ENCODE measurements around the gene E2F6. TPM values are rescaled to one million over a fixed set of nuclear protein-coding genes. Genes with fewer than 3 reads are reported as not detected.
A peak's percentile ranks its signal among the peaks of the same experiment; 100 is the strongest.

E2F6 gene
- total RNA-seq, 1 donor from 2014 or later, result 11.8 TPM

- no peak for ATAC-seq (ENCODE audit: low read depth)
- DNase-seq, result no peak
- no peak for TF ChIP-seq CTCF (IDR thresholded peaks at IDR 0.05)
- POLR2A ChIA-PET, result no interaction called here
- no peaks in the 10 kb centered on the region for H3K9me3 Mint-ChIP-seq
- H3K27ac Mint-ChIP-seq, result no peak overlapping the region
- intact Hi-C loops (cut with micrococcal nuclease), result loop anchor here (2.0 to 10.0 kb wide), 5 partner anchors 220 to 1250 kb away; partner anchors contain the start of genes PDIA6 and TRIB2
- no peak overlapping the region for H3K4me3 Mint-ChIP-seq
- no peaks in the 10 kb centered on the region for H3K27me3 Mint-ChIP-seq
- H3K36me3 Mint-ChIP-seq (ENCODE audit: low read depth), result peaks cover 14% of the 10 kb centered on the region
- CTCF ChIA-PET, result no interaction called here
- peaks cover 26% of the 10 kb centered on the region for H3K4me1 Mint-ChIP-seq
Observed at GRCh38 chr2:11467749-11468148, 1.8 kb upstream of the E2F6 start.

GRCh38 chr2:11467129-11467649 is 1.2 kb upstream of the E2F6 start:
- peaks cover 31% of the 10 kb centered on the region for H3K4me1 Mint-ChIP-seq
- intact Hi-C loops (cut with micrococcal nuclease), result loop anchor here (2.0 to 10.0 kb wide), 5 partner anchors 220 to 1250 kb away; partner anchors contain the start of genes PDIA6 and TRIB2
- no peak for DNase-seq
- H3K27me3 Mint-ChIP-seq, result no peaks in the 10 kb centered on the region
- peak overlapping the region; percentile 98 for H3K4me3 Mint-ChIP-seq
- CTCF ChIA-PET, result interaction anchor here (1.0 to 1.4 kb wide), 2 partner anchors 11 to 334 kb away, joined by 3 to 4 read pairs; a partner anchor contains a TSS
- peaks cover 14% of the 10 kb centered on the region for H3K36me3 Mint-ChIP-seq (ENCODE audit: low read depth)
- ATAC-seq (ENCODE audit: low read depth), result no peak
- H3K9me3 Mint-ChIP-seq, result no peaks in the 10 kb centered on the region
- no peak overlapping the region for H3K27ac Mint-ChIP-seq
- POLR2A ChIA-PET, result interaction anchor here (2.3 kb wide), 1 partner anchor 312 kb away, joined by 13 read pairs; the partner anchor contains the start of gene SLC66A3
- TF ChIP-seq CTCF (IDR thresholded peaks at IDR 0.05), result no peak

GRCh38 chr2:11466307-11467128 is 557 bp upstream of the E2F6 start:
- peaks cover 14% of the 10 kb centered on the region for H3K36me3 Mint-ChIP-seq (ENCODE audit: low read depth)
- H3K27ac Mint-ChIP-seq, result peak overlapping the region; percentile 89
- ATAC-seq (ENCODE audit: low read depth), result no peak
- H3K4me1 Mint-ChIP-seq, result peaks cover 31% of the 10 kb centered on the region
- POLR2A ChIA-PET, result interaction anchor here (1.1 to 2.3 kb wide), 3 partner anchors 287 to 333 kb away, joined by 3 to 13 read pairs (median 4); partner anchors contain the start of gene SLC66A3
- TF ChIP-seq CTCF (IDR thresholded peaks at IDR 0.05), result no peak
- DNase-seq, result no peak
- no peaks in the 10 kb centered on the region for H3K9me3 Mint-ChIP-seq
- H3K4me3 Mint-ChIP-seq, result peak overlapping the region; percentile 98
- no peaks in the 10 kb centered on the region for H3K27me3 Mint-ChIP-seq
- CTCF ChIA-PET, result interaction anchor here (1.0 to 1.5 kb wide), 5 partner anchors 10 to 333 kb away, joined by 3 to 4 read pairs (median 4); a partner anchor contains a TSS
- intact Hi-C loops (cut with micrococcal nuclease), result loop anchor here (1.0 to 10.0 kb wide), 6 partner anchors 221 to 1251 kb away; partner anchors contain the start of genes PDIA6 and TRIB2

GRCh38 chr2:11465110-11465484 is 864 bp downstream of the E2F6 start:
- H3K27me3 Mint-ChIP-seq, result no peaks in the 10 kb centered on the region
- H3K4me1 Mint-ChIP-seq, result peaks cover 31% of the 10 kb centered on the region
- H3K36me3 Mint-ChIP-seq (ENCODE audit: low read depth), result peaks cover 14% of the 10 kb centered on the region
- H3K4me3 Mint-ChIP-seq, result peak overlapping the region; percentile 98
- CTCF ChIA-PET, result interaction anchor here (0.9 to 1.6 kb wide), 4 partner anchors 12 to 632 kb away, joined by 3 to 4 read pairs (median 4); no protein-coding TSS in a partner anchor
- peak overlapping the region; percentile 89 for H3K27ac Mint-ChIP-seq
- H3K9me3 Mint-ChIP-seq, result no peaks in the 10 kb centered on the region
- intact Hi-C loops (cut with micrococcal nuclease), result loop anchor here (1.0 to 10.0 kb wide), 6 partner anchors 122 to 1252 kb away; partner anchors contain the start of genes PDIA6, SLC66A3 and TRIB2
- no peak for DNase-seq
- ATAC-seq (ENCODE audit: low read depth), result no peak
- no peak for TF ChIP-seq CTCF (IDR thresholded peaks at IDR 0.05)
- POLR2A ChIA-PET, result interaction anchor here (0.6 to 2.3 kb wide), 7 partner anchors 15 to 1394 kb away, joined by 3 to 13 read pairs (median 4); partner anchors contain the start of gene SLC66A3

- Mint-ChIP-seq H3K9me3 (no peaks in the 10 kb centered on the region), H3K36me3 (ENCODE audit: low read depth) (peaks cover 16% of the 10 kb centered on the region), H3K4me1 (peaks cover 18% of the 10 kb centered on the region), H3K27me3 (no peaks in the 10 kb centered on the region), H3K27ac (no peak overlapping the region), H3K4me3 (no peak overlapping the region)
- CTCF ChIA-PET, result no interaction called here
- intact Hi-C loops (cut with micrococcal nuclease), result loop anchor here (10.0 kb wide), 1 partner anchor 645 kb away; the partner anchor contains the start of gene PDIA6
- POLR2A ChIA-PET, result no interaction called here
- DNase-seq (no peak), ATAC-seq (ENCODE audit: low read depth) (no peak)
- TF ChIP-seq CTCF (IDR thresholded peaks at IDR 0.05), result no peak
Observed at GRCh38 chr2:11459816-11460215, 6.1 kb downstream of the E2F6 start.

All from activated B cell treated with CpG ODN at 0.5 μM for 24 hours (primary cell).